ENCODE measurements around the gene MTCL1.

Gene MTCL1

GRCh38 chr18:8849696-8850095 is 144.3 kb downstream of the MTCL1 start:
- no peak overlapping the region for H3K4me2 ChIP-seq (ENCODE audit: low read depth, low read length, poor library complexity, severe bottlenecking)
- no peaks in the 10 kb centered on the region for H3K9me2 ChIP-seq (replicated peaks; ENCODE audit: low read depth, low read length)

GRCh38 chr18:8851659-8852058 is 146.3 kb downstream of the MTCL1 start:
- Histone ChIP-seq H4K20me1 (ENCODE audit: insufficient read depth, low read length, poor library complexity, severe bottlenecking) (no peaks in the 10 kb centered on the region), H3K9me3 (ENCODE audit: insufficient read depth, low read depth, low read length) (no peaks in the 10 kb centered on the region), H3K79me2 (ENCODE audit: insufficient read depth, low read length) (no peaks in the 10 kb centered on the region), H3K4me3 (ENCODE audit: low read length, poor library complexity, severe bottlenecking) (no peak overlapping the region), H3K9ac (ENCODE audit: low read depth, low read length, poor library complexity, severe bottlenecking) (no peak overlapping the region), H3K9me2 (replicated peaks; ENCODE audit: low read depth, low read length) (no peaks in the 10 kb centered on the region), H3K36me3 (ENCODE audit: insufficient read depth, low read length) (no peaks in the 10 kb centered on the region), H3F3A (ENCODE audit: low read depth) (no peaks in the 10 kb centered on the region), H3K4me1 (ENCODE audit: insufficient read depth, low read length, poor library complexity, severe bottlenecking) (no peaks in the 10 kb centered on the region), H2AFZ (ENCODE audit: low read length) (no peak overlapping the region), H3K27me3 (ENCODE audit: insufficient read depth, low read length, poor library complexity, severe bottlenecking) (no peaks in the 10 kb centered on the region), H3K4me2 (ENCODE audit: low read depth, low read length, poor library complexity, severe bottlenecking) (no peak overlapping the region)
- TF ChIP-seq CTCF (conservative IDR thresholded peaks at IDR 0.05; ENCODE audit: low read length) (no peak), EZH2phosphoT487 (IDR thresholded peaks at IDR 0.05; ENCODE audit: borderline replicate concordance) (no peak)

More at GRCh38 chr18:8849696-8850095, 144.3 kb downstream of the MTCL1 start:
- Histone ChIP-seq H2AFZ (ENCODE audit: low read length) (no peak overlapping the region), H4K20me1 (ENCODE audit: insufficient read depth, low read length, poor library complexity, severe bottlenecking) (no peaks in the 10 kb centered on the region), H3K9me3 (ENCODE audit: insufficient read depth, low read depth, low read length) (no peaks in the 10 kb centered on the region), H3K4me3 (ENCODE audit: low read length, poor library complexity, severe bottlenecking) (no peak overlapping the region), H3K27me3 (ENCODE audit: insufficient read depth, low read length, poor library complexity, severe bottlenecking) (no peaks in the 10 kb centered on the region), H3F3A (ENCODE audit: low read depth) (no peaks in the 10 kb centered on the region), H3K79me2 (ENCODE audit: insufficient read depth, low read length) (no peaks in the 10 kb centered on the region), H3K36me3 (ENCODE audit: insufficient read depth, low read length) (no peaks in the 10 kb centered on the region), H3K4me1 (ENCODE audit: insufficient read depth, low read length, poor library complexity, severe bottlenecking) (no peaks in the 10 kb centered on the region), H3K9ac (ENCODE audit: low read depth, low read length, poor library complexity, severe bottlenecking) (no peak overlapping the region)
- TF ChIP-seq CTCF (conservative IDR thresholded peaks at IDR 0.05; ENCODE audit: low read length), result no peak
- no peak for TF ChIP-seq EZH2phosphoT487 (IDR thresholded peaks at IDR 0.05; ENCODE audit: borderline replicate concordance)

- no peaks in the 10 kb centered on the region for H3K36me3 ChIP-seq (ENCODE audit: insufficient read depth, low read length)
- H3K9ac ChIP-seq (ENCODE audit: low read depth, low read length, poor library complexity, severe bottlenecking), result no peak overlapping the region
- no peak for TF ChIP-seq EZH2phosphoT487 (IDR thresholded peaks at IDR 0.05; ENCODE audit: borderline replicate concordance)
- TF ChIP-seq CTCF (conservative IDR thresholded peaks at IDR 0.05; ENCODE audit: low read length), result no peak
- H3K27me3 ChIP-seq (ENCODE audit: insufficient read depth, low read length, poor library complexity, severe bottlenecking), result no peaks in the 10 kb centered on the region
- H3K9me3 ChIP-seq (ENCODE audit: insufficient read depth, low read depth, low read length), result no peaks in the 10 kb centered on the region
- no peak overlapping the region for H3K4me2 ChIP-seq (ENCODE audit: low read depth, low read length, poor library complexity, severe bottlenecking)
- H3K9me2 ChIP-seq (replicated peaks; ENCODE audit: low read depth, low read length), result no peaks in the 10 kb centered on the region
- H3F3A ChIP-seq (ENCODE audit: low read depth), result no peaks in the 10 kb centered on the region
- no peaks in the 10 kb centered on the region for H3K79me2 ChIP-seq (ENCODE audit: insufficient read depth, low read length)
- no peaks in the 10 kb centered on the region for H4K20me1 ChIP-seq (ENCODE audit: insufficient read depth, low read length, poor library complexity, severe bottlenecking)
- H2AFZ ChIP-seq (ENCODE audit: low read length), result no peak overlapping the region
- H3K4me1 ChIP-seq (ENCODE audit: insufficient read depth, low read length, poor library complexity, severe bottlenecking), result no peaks in the 10 kb centered on the region
- no peak overlapping the region for H3K4me3 ChIP-seq (ENCODE audit: low read length, poor library complexity, severe bottlenecking)
Measured at GRCh38 chr18:8854550-8854949, 149.2 kb downstream of the MTCL1 start.

All from Loucy (cell line).